Stimulated activated CD8-positive, alpha-beta memory T cell treated with anti-CD3 and anti-CD28 coated beads, Interleukin-15, amount 100 ng/mL, for 48 hours (primary cell): ENCODE results near the gene TNFRSF13B.
"Not testable (repeated sequence)": the region's sequence is repeated elsewhere in the genome, so short reads cannot be mapped to it uniquely, and the experiment has no call there.

Experiments
- DNase-seq, 2 donors: peaks; one replicate each; pipeline ENCODE4 v3.0.0-alpha.2; 2020; ENCODE audit warnings: low read depth in 2 of 2

The TNFRSF13B gene

GRCh38 chr17:16926571-16927451 lies 45.1 kb downstream of the TNFRSF13B start:
- no peak for DNase-seq

- DNase-seq = no peak
These were observed 45.8 kb downstream of the TNFRSF13B start for GRCh38 chr17:16926061-16926511.

- DNase-seq = no peak
These were observed 46.4 kb downstream of the TNFRSF13B start for GRCh38 chr17:16925461-16926060.

DNA sequence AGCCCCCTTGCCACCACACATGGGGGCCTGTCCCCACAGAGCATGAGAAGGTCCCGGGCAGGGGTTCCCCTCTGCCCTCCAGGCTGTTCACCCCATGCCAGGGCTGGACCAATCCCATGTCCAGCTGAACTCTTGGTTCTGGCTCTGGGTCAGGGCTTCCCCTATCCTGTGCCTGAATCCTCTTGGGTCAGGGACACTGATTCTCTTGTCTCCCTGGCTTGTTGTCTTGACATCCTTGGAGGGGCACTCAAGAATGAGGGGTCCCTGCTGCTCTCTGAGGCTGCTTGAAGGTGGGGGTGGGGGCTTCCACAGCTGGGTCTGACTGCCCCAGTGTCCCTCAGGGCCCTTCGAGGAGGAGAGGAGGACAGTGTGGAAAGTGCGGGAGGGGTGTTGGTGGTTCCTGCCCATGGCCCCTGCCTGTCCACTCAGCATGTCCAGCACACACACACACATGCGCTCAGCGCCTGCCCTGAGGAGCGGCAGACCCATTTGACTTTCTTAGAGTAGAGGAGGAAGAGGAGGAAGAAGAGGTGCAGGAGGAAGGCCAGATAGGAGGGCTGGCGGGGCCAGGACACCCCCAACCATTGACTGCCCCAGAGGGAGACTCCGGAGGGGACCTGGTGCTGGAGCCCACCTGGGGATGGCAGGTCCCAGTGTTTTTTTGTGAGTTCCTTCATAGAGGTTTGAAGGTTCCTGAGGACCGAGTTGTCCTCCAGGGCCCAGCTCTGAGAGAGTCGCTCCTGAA lies 47.0 kb downstream of the TNFRSF13B start:
- DNase-seq = no peak

DNA sequence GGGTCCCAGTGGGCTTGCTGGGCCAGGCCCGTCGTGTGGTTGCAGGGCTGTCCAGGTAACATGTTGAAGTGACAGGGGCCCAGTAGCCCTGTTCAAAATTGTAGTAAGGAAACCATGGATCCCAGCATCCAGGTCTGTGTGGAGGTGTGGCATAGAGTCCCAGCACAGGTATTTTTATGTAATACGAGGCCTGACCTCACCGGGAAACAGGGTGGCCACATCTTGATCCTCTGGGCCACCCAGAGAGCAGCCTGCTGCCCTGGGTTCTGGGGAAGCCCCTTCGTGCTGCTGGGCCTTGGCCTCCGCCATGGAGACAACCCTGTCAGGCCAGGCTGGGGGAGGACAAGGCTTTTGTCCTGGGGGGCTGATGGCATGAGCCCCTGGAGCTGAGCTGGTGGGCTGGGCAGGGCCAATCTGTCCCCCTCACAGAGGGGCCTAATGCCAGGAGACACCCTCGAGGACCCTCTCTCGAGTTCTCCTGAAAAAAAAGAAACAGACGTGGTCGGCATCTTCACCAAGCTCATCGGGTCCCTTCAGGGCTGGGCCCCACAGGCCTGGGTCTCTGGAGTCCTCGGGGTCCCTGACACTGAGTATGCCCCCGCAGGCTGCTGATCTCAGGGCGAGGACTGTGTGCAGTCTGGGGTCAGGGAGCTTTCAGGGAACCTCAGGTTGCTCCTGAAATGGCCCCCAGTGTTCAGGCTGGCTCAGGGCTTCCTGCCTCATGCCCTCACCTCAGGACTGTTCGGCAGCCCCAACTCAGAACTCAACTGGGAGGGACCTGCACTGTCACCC lies 47.8 kb downstream of the TNFRSF13B start:
- no peak for DNase-seq

DNA sequence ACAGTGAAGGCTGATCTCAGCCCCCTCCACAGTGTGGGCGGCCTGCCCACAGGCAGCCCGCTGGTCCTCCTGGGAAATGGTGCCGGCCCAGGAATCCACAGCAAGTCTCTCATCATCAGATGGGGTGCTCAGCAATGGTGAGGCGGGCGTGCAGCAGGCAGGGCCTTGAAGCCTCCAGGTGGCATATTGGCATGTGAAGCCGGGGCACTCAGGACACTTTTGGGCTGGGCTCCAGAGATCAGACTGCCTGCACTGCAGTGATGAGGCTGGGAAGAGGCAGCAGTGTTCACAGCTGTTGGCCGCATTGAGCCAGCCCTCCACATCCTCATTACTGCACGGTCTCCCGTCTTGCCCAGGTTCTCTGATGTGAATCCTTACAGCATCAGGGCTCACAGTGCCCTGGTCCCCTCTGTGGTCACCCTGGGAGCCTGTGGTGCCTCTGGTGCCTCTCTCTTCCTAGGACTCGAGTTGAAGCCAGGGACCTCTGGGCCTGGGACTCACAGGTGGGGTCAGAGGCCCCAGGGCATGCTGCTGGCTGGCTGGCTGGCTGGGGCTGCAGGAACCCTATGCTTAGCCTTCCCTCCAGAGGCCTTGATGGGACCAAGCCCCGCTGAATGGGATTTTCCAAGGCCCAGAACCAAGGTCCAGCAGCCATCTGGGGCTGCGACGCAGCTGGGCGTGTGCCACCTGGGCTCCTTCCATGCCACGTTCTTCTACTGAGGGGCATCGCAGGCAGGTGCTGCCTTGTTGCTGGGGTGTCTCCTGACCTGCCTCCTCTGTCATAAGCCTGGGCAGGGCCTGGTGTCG lies 48.6 kb downstream of the TNFRSF13B start:
- no peak for DNase-seq

DNA sequence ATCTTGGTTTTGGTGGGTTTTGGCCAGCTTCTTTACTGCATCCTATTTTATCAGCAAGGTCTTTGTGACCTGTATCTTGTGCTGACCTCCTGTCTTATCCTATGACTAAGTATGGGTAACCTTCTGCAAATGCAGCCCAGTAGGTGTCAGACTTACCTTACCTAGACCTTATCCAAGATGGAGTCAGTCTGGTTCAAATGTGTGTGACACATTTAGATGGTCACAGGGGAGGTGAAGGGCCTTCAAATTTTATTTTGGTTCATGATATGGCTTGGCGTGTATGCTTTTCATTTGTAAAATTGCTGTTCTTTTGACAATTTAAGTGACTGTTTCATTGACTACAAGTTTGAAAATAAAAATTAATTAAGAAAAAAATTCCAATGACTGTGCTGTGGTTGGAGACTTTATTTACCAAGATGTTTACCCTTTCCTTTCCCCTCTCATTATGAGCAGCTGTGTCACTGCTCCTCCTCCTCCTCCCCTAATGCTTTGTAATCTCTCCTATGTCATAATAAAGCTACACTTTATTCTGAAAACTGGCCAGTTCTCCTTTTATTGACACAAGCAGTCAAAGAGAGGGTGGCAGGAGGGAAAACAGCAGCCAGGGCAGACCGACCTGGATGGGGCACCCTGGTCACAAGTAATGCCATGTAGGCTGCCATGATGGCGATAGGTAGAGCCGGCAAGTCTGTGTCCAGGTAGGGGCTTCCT lies 49.4 kb downstream of the TNFRSF13B start:
- no peak for DNase-seq

GRCh38 chr17:16921451-16921850 lies 50.5 kb downstream of the TNFRSF13B start:
- not testable (repeated sequence) for DNase-seq

DNA sequence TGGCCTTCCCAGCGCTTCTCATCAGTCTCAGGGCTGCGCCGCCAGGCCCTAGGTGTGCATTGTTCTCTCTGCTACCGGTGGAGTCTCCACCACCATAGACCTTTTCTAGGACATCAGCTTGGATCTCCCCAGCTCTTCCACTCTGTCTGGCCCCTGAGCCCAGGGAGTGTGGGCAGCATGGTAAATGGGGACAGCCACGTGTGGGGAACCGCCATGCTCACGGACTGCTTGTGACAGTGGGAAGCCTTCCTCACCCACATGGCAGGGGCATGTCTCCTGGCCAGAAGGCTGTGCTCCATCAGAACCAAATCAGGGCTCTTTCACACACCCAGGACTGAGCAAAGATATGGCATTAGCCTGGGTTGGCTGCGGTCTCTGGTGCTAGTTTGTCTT lies 51.3 kb downstream of the TNFRSF13B start:
- no peak for DNase-seq

DNA sequence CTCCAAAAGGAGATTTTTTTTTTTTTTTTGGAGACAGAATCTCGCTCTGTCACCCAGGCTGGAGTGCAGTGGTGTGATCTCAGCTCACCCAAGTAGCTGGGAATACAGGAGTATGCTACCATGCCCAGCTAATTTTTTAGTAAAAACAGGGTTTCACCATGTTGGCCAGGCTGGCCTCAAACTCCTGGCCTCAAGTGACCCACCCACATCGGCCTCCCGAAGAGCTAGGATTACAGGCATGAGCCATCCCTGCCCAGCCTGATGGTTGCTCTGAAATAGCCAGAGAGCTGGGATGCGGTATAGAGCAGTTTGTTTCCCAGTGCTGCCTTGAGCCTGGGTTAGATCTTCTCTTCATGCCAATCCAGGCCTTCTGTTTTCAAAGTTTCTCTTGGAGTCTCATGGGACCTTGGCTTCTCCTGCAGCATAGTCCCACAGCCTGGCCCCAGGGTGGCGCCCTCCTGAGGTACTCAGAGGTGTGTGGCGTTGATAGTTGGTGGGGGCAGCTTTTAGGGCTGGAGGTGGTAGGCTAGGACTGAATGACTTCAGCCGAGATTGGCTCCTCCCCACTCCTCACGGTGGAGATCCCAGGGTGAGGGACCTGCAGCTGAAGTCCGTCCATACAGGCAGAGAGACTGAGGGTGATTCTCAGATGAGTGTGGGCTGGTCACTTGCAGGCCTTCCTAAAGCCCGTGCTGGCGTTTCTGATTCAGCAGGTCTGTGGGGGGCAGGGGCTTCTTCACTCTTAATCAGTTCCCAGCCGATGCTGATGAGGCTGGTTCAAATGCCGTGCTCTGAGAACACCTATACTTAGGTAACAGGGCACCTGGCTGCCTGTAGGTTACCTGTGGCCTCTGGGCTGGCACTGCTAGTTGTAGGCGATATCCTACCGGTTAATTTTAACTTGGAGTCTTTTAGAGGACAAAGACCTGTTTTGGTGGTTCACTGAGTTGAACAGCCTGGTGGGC lies 52.0 kb downstream of the TNFRSF13B start:
- DNase-seq = no peak

DNA sequence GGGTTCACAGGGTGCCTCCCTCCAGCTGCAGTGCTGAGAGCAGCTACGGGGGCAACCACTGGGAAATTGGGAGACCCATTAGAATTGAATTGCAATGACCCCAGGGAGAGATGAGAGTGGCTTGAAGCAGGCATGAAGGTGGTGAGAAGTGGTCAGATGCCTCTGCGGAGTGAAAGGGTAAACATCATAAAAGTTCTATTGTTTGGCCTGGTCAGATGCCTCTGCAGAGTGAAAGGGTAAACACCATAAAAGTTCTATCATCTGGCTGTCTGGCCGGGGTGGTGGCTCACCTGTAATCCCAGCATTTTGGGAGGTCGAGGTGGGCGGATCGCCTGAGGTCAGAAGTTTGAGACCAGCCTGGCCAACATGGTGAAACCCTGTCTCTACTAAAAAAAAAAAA lies 53.5 kb downstream of the TNFRSF13B start:
- no peak for DNase-seq

DNA sequence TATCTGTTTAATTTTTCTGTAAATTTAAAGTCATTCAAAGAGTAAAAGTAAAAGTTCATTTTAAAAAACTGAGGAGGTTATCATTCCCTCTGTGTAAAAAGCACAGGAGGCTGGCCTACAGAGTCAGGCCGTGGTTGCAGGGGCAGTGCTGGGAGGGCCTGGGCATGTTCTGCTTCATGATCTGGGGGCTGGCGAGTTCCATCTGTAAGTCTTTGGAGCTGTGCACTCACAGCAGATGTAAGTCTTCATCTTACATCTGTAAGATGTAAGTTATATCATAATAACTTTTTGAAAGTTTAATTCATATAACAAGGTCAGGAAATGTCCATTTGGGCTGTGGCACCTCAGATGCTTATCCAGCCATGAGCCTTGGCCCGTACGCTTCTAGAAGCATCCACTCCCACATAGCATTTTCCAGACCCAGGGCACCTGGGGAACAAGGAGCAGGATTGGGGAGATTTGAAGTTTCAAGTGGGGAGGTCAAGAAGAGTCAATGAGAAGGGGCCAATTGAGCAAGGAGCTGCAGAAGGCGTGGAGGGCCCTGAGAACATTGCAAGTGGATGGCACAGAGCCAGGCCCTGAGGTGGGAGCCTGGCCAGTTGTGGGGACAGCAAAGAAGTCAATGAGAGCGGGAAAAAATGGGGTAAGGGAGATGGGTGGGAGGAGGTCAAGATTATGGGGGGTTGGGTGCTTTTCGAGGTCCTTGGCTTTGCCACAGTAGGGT lies 54.1 kb downstream of the TNFRSF13B start:
- no peak for DNase-seq

GRCh38 chr17:16916557-16916920 lies 55.4 kb downstream of the TNFRSF13B start:
- no peak for DNase-seq

DNA sequence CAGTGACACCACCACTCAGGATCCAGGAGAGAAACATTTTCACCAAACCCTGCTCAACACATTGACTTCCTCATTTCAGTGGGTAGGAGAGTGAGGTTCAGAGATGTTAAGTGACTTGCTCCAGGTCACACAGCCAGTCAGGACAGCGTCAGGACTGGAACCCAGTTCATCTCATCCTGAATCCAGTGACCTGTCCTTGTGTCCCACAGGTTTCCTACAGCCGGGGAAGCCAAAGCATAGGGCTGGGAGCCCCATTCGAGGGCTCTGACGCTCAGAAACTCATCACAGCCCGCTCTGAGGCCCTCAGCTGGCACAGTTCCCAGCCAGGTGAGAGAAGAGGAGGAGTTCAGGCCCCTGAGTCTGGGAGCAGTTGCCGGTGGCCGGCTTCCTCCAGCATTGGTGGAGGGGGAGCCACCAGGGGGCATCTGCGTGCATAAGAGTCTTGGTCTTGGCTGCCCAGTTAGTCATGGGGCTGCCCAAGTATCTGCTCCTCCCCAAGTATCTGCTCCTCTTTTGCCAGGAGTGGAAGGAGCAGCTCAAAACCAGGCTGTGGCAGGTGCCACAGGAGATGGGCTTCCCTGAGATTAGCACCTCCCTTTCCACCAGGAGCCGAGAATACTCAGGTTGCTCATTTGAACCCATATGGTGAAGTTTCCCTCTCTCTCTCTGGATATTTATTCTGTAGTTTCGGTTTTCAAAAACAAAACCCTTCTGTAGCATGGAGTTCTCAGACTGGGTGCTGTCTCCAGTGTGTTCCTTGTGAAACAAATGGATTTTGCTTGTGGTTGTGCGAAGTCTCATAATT lies 56.0 kb downstream of the TNFRSF13B start:
- peak in 1 of 2 donors; percentile 18 for DNase-seq

GRCh38 chr17:16913463-16913862 lies 58.5 kb downstream of the TNFRSF13B start:
- DNase-seq = no peak

GRCh38 chr17:16912021-16912962 lies 59.6 kb downstream of the TNFRSF13B start:
- DNase-seq = no peak
